ENCODE results near the gene DYSF. TPM values are rescaled to one million over a fixed set of nuclear protein-coding genes. Genes with fewer than 3 reads are reported as not detected.

DYSF gene
- total RNA-seq, 4 donors from 2014 or later: 2.6 to 20.7 (median 12.7) TPM

DNA sequence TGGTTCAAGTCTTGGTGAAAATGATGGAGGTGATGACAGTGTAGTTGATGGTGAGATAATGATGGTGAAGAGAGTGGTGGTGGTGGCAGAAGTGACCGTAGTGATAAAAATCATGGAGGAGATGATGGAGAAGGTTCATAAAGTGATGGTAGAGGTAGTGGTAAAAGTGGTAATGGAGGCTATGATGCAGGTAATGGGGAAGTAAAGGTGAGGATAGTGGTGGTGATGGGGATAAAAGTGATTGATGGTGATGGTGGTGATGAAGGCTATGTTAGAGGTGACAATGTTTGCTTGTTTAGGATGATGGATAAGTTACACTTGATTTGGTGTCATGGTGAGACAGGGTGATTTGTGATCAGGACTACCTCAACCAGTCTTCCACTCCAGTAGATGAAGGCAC lies 268.9 kb downstream of the DYSF start:
- H3K27ac ChIP-seq: no peak overlapping the region
- no peaks in the 10 kb centered on the region for H3K36me3 ChIP-seq
- H3K4me1 ChIP-seq: no peaks in the 10 kb centered on the region
- intact Hi-C loops (cut with DNase I; ENCODE audit: low total_unique reads): no loop called here
- H3K27me3 ChIP-seq: no peaks in the 10 kb centered on the region
- H3K4me3 ChIP-seq: no peak overlapping the region
- H3K9me3 ChIP-seq: no peaks in the 10 kb centered on the region
- no peak for DNase-seq
- no peak for TF ChIP-seq CTCF (IDR thresholded peaks at IDR 0.05)
- no peak for TF ChIP-seq POLR2A (IDR thresholded peaks at IDR 0.05)

DNA sequence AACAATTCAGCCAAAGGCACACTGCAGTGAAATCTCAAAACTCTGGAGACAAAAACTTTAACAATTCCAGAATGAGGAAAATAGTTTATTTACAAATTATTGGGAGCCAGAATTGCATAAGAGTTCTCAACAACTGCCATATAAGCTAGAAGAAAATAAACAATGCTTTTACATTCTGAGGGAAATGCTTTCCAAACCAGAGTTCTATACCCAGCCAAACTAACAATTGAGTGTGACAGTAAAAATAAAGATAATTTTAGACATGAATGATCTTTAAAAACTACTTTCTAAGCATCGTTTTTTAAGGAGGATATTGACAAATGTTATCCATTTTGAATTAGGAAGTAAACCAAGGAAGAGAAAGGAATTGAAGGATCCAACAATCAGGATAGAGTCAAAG lies 271.4 kb downstream of the DYSF start:
- intact Hi-C loops (cut with DNase I; ENCODE audit: low total_unique reads): no loop called here

DNA sequence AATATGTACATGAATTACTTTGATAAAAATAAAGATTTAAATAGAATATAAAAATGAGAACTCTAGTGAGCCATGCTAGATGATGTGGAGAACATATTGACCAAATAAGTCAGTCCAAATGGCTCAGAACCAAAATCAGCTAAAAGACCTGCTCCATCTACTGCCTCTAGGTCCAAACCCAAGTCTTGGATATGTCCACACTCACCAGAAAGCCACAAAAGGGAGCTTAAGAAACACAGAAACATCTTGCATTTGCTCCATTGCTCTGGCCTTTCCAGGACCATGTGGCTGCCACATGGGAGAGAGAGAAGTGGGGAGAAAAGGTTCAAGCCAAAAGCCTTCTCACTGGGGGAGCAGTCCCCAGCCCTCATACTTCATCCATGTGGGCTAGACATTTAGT lies 272.5 kb downstream of the DYSF start:
- Histone ChIP-seq H3K4me1 (no peaks in the 10 kb centered on the region), H3K27me3 (no peaks in the 10 kb centered on the region), H3K36me3 (no peaks in the 10 kb centered on the region), H3K9me3 (no peaks in the 10 kb centered on the region), H3K4me3 (no peak overlapping the region), H3K27ac (no peak overlapping the region)
- DNase-seq: no peak
- TF ChIP-seq POLR2A (IDR thresholded peaks at IDR 0.05) (no peak), CTCF (IDR thresholded peaks at IDR 0.05) (no peak)
- intact Hi-C loops (cut with DNase I; ENCODE audit: low total_unique reads): no loop called here

More for the DNA sequence above, 271.4 kb downstream of the DYSF start:
- Histone ChIP-seq H3K36me3 (no peaks in the 10 kb centered on the region), H3K27me3 (no peaks in the 10 kb centered on the region), H3K4me3 (no peak overlapping the region), H3K9me3 (no peaks in the 10 kb centered on the region), H3K27ac (no peak overlapping the region), H3K4me1 (no peaks in the 10 kb centered on the region)
- DNase-seq: no peak
- TF ChIP-seq CTCF (IDR thresholded peaks at IDR 0.05): no peak
- no peak for TF ChIP-seq POLR2A (IDR thresholded peaks at IDR 0.05)

- intact Hi-C loops (cut with DNase I; ENCODE audit: low total_unique reads): no loop called here
- Histone ChIP-seq H3K27me3 (no peaks in the 10 kb centered on the region), H3K4me3 (no peak overlapping the region), H3K9me3 (no peaks in the 10 kb centered on the region), H3K4me1 (no peaks in the 10 kb centered on the region), H3K36me3 (no peaks in the 10 kb centered on the region), H3K27ac (no peak overlapping the region)
- TF ChIP-seq CTCF (IDR thresholded peaks at IDR 0.05): no peak
- no peak for TF ChIP-seq POLR2A (IDR thresholded peaks at IDR 0.05)
- no peak for DNase-seq
Observed at GRCh38 chr2:71727562-71727961, 274.2 kb downstream of the DYSF start.

- H3K36me3 ChIP-seq: no peaks in the 10 kb centered on the region
- no peak overlapping the region for H3K4me3 ChIP-seq
- H3K4me1 ChIP-seq: no peaks in the 10 kb centered on the region
- no peak for TF ChIP-seq CTCF (IDR thresholded peaks at IDR 0.05)
- TF ChIP-seq POLR2A (IDR thresholded peaks at IDR 0.05): no peak
- no peak overlapping the region for H3K27ac ChIP-seq
- intact Hi-C loops (cut with DNase I; ENCODE audit: low total_unique reads): no loop called here
- no peak for DNase-seq
- H3K9me3 ChIP-seq: no peaks in the 10 kb centered on the region
- no peaks in the 10 kb centered on the region for H3K27me3 ChIP-seq
Observed at GRCh38 chr2:71728036-71728435, 274.7 kb downstream of the DYSF start.
